ENCODE data around the gene TTC28. TPM values are rescaled to one million over a fixed set of nuclear protein-coding genes. Genes with fewer than 3 reads are reported as not detected.
"Not testable (repeated sequence)": the region's sequence is repeated elsewhere in the genome, so short reads cannot be mapped to it uniquely, and the experiment has no call there.

Gene TTC28
- total RNA-seq, 1 donor from 2014 or later: 88.8 TPM

- DNase-seq (ENCODE audit: low spot score): no peak
Observed at GRCh38 chr22:28111501-28112189, 568.0 kb downstream of the TTC28 start.

GRCh38 chr22:28108851-28109250 lies 570.8 kb downstream of the TTC28 start:
- no peak for DNase-seq (ENCODE audit: low spot score)

- no peak for DNase-seq (ENCODE audit: low spot score)
Observed at GRCh38 chr22:28106617-28107016, 573.0 kb downstream of the TTC28 start.

GRCh38 chr22:28105988-28106387 lies 573.7 kb downstream of the TTC28 start:
- no peak for DNase-seq (ENCODE audit: low spot score)

GRCh38 chr22:28105413-28105812 lies 574.2 kb downstream of the TTC28 start:
- DNase-seq (ENCODE audit: low spot score): peak; percentile 55

GRCh38 chr22:28103596-28103995 lies 576.0 kb downstream of the TTC28 start:
- DNase-seq (ENCODE audit: low spot score): no peak

GRCh38 chr22:28102151-28102812 lies 577.4 kb downstream of the TTC28 start:
- no peak for DNase-seq (ENCODE audit: low spot score)

- DNase-seq (ENCODE audit: low spot score): no peak
Observed at GRCh38 chr22:28097627-28098026, 582.0 kb downstream of the TTC28 start.

GRCh38 chr22:28096161-28096560 lies 583.5 kb downstream of the TTC28 start:
- DNase-seq (ENCODE audit: low spot score): no peak

GRCh38 chr22:28095316-28096095 lies 584.1 kb downstream of the TTC28 start:
- no peak for DNase-seq (ENCODE audit: low spot score)

- no peak for DNase-seq (ENCODE audit: low spot score)
Observed at GRCh38 chr22:28094771-28095170, 584.9 kb downstream of the TTC28 start.

GRCh38 chr22:28093711-28094110 lies 585.9 kb downstream of the TTC28 start:
- no peak for DNase-seq (ENCODE audit: low spot score)

- no peak for DNase-seq (ENCODE audit: low spot score)
Observed at GRCh38 chr22:28091486-28091885, 588.2 kb downstream of the TTC28 start.

GRCh38 chr22:28089541-28089940 lies 590.1 kb downstream of the TTC28 start:
- DNase-seq (ENCODE audit: low spot score): not testable (repeated sequence)

- no peak for DNase-seq (ENCODE audit: low spot score)
Observed at GRCh38 chr22:28077166-28077565, 602.5 kb downstream of the TTC28 start.

- peak; percentile 87 for DNase-seq (ENCODE audit: low spot score)
Observed at GRCh38 chr22:28075358-28075981, 604.2 kb downstream of the TTC28 start.

- no peak for DNase-seq (ENCODE audit: low spot score)
Observed at GRCh38 chr22:28074526-28074925, 605.1 kb downstream of the TTC28 start.

GRCh38 chr22:28072066-28072465 lies 607.6 kb downstream of the TTC28 start:
- DNase-seq (ENCODE audit: low spot score): no peak

GRCh38 chr22:28068826-28069225 lies 610.8 kb downstream of the TTC28 start:
- DNase-seq (ENCODE audit: low spot score): no peak

GRCh38 chr22:28064920-28065319 lies 614.7 kb downstream of the TTC28 start:
- peak; percentile 14 for DNase-seq (ENCODE audit: low spot score)

- DNase-seq (ENCODE audit: low spot score): no peak
Observed at GRCh38 chr22:28063656-28064055, 616.0 kb downstream of the TTC28 start.

GRCh38 chr22:28060594-28060993 lies 619.0 kb downstream of the TTC28 start:
- not testable (repeated sequence) for DNase-seq (ENCODE audit: low spot score)

Data from umbilical cord (tissue), 2 donors.